ENCODE data around the gene AMPH.

DNA sequence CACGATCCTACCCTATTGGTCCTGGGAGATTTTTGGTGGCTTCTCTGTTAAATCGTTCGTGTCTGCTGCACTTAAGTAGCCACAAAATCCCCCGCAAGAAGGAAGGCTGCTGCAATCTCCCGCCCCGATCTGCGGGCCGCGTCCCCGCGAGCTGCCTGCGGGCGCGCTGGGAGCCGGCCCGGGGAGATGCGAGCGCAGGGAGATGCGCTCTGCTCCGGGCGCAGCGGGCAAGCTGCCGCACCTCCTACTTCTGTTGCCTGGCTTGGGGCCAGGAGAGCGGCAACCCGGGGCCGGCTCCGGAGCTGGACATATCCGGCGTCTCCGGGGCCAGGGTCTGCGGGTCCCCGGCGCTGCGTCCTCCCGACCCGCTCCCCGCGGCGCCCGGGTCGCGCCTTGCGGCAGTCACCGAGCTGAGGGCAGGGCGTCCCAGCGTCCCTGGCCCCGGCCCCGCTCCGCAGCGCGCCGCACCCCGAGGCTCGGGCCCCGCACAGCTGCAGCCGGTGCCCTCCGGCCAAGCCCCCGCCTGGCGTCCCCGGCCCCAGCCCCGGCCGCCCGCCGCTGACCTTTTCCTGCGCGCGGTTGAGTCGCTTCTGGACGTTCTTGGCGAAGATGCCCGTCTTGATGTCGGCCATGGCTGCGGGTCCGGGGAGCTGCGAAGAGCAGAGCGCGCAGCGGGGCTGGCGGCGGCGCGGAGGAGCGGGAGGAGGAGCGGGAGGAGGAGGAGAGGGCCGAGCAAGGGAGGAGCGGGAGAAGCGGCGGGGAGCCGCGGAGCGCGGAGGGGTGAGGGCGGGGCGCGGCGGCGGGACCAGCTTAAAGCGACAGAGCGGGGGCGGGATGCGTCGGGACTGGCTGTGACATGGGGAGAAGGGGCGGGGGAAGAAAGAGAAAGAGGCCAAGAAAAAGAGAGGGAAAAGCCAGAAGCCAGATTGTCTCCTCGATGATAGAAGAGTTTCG lies at the start of gene AMPH:
- TF ChIP-seq, protein P1, sequence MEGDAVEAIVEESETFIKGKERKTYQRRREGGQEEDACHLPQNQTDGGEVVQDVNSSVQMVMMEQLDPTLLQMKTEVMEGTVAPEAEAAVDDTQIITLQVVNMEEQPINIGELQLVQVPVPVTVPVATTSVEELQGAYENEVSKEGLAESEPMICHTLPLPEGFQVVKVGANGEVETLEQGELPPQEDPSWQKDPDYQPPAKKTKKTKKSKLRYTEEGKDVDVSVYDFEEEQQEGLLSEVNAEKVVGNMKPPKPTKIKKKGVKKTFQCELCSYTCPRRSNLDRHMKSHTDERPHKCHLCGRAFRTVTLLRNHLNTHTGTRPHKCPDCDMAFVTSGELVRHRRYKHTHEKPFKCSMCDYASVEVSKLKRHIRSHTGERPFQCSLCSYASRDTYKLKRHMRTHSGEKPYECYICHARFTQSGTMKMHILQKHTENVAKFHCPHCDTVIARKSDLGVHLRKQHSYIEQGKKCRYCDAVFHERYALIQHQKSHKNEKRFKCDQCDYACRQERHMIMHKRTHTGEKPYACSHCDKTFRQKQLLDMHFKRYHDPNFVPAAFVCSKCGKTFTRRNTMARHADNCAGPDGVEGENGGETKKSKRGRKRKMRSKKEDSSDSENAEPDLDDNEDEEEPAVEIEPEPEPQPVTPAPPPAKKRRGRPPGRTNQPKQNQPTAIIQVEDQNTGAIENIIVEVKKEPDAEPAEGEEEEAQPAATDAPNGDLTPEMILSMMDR (IDR thresholded peaks at IDR 0.05) = no peak
- TF ChIP-seq POLR2A (IDR thresholded peaks at IDR 0.05) = no peak
